Measurements from ENCODE around the gene PPIH. TPM values are rescaled to one million over a fixed set of nuclear protein-coding genes. Genes with fewer than 3 reads are reported as not detected.
A peak's percentile ranks its signal among the peaks of the same experiment; 100 is the strongest.

Gene PPIH
- total and polyA plus RNA-seq, 11 donors: 16.9 to 30.9 (median 19.4) TPM

DNA sequence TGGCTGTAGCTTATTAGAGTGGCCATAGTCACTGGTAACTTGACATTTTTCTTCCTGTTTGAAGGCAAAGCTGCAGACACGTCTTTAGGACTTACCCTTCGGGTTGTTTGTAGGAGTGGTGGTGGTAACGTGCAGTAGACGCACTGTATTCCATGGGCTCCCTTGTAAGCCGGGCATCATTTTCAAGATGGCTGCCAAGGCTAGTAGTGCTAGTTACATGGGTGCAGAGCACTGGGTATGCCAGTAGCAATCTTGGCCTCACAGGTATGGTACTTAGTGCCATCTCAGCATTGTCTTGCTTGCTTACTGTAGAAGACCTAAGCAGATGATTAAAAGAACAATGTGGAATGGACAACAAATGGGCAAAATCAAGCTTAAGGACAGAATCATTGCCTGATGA lies 25.9 kb downstream of the PPIH start:
- Histone ChIP-seq H3K4me3 (peak overlapping the region in 9 of 12 donors; percentile 64 to 98 (median 80)), H3K4me1 (peaks cover 22 to 76% (median 66%) of the 10 kb centered on the region in 12 donors), H3K27ac (peak overlapping the region in 1 of 12 donors; percentile 96), H3K27me3 (no peaks in the 10 kb centered on the region), H3K9me3 (no peaks in the 10 kb centered on the region), H3K36me3 (peaks cover 0 to 34% (median 3%) of the 10 kb centered on the region in 9 donors)
- 37 to 48% (median 43%) methylated on average over 5 of the region's 5 CpGs for WGBS, 4 donors
- intact Hi-C loops (cut with DNase I): loop anchor here in 8 of 10 donors (5.0 to 10.0 kb wide), 7 partner anchors 81 to 509 kb away; partner anchors contain the start of genes C1orf50 (in 6 of the 8), P3H1 (in 6 of the 8) and FOXJ3 (in 3 of the 8)
- TF ChIP-seq POLR2A (IDR thresholded peaks at IDR 0.05) (no peak), CTCF (IDR thresholded peaks at IDR 0.05) (no peak)
- no peak for DNase-seq
- ATAC-seq: no peak

GRCh38 chr1:42686418-42686817 lies 28.2 kb downstream of the PPIH start:
- ATAC-seq (no peak), DNase-seq (no peak)
- no peaks in the 10 kb centered on the region for H3K27me3 ChIP-seq
- H3K9me3 ChIP-seq: no peaks in the 10 kb centered on the region
- H3K27ac ChIP-seq: peak overlapping the region in 5 of 12 donors; percentile 1 to 22 (median 9)
- intact Hi-C loops (cut with DNase I): loop anchor here in 4 of 10 donors (10.0 kb wide), 5 partner anchors 78 to 512 kb away; partner anchors contain the start of genes C1orf50 (in 2 of the 4), P3H1 (in 2 of the 4) and FOXJ3 (in 1 of the 4)
- peaks cover 19 to 86% (median 79%) of the 10 kb centered on the region in 12 donors for H3K4me1 ChIP-seq
- TF ChIP-seq POLR2A (IDR thresholded peaks at IDR 0.05) (no peak), CTCF (IDR thresholded peaks at IDR 0.05) (no peak)
- 60 to 70% (median 66%) methylated on average over 4 of the region's 4 CpGs for WGBS, 4 donors
- H3K4me3 ChIP-seq: peak overlapping the region in 1 of 12 donors; percentile 1
- H3K36me3 ChIP-seq: peaks cover 0 to 34% (median 3%) of the 10 kb centered on the region in 9 donors

- Histone ChIP-seq H3K36me3 (peaks cover 0 to 36% (median 15%) of the 10 kb centered on the region in 9 donors), H3K4me1 (peaks cover 11 to 87% (median 77%) of the 10 kb centered on the region in 12 donors), H3K27me3 (no peaks in the 10 kb centered on the region), H3K27ac (no peak overlapping the region), H3K4me3 (no peak overlapping the region), H3K9me3 (no peaks in the 10 kb centered on the region)
- TF ChIP-seq CTCF (IDR thresholded peaks at IDR 0.05) (no peak), POLR2A (IDR thresholded peaks at IDR 0.05) (no peak)
- 79 to 85% (median 84%) methylated on average over 3 of the region's 3 CpGs for WGBS, 4 donors
- intact Hi-C loops (cut with DNase I): loop anchor here in 5 of 10 donors (2.0 to 10.0 kb wide), 6 partner anchors 21 to 515 kb away; partner anchors contain the start of genes C1orf50 (in 2 of the 5), P3H1 (in 2 of the 5) and FOXJ3 (in 1 of the 5)
- DNase-seq (no peak), ATAC-seq (no peak)
Measured at GRCh38 chr1:42689912-42690311, 31.7 kb downstream of the PPIH start.

DNA sequence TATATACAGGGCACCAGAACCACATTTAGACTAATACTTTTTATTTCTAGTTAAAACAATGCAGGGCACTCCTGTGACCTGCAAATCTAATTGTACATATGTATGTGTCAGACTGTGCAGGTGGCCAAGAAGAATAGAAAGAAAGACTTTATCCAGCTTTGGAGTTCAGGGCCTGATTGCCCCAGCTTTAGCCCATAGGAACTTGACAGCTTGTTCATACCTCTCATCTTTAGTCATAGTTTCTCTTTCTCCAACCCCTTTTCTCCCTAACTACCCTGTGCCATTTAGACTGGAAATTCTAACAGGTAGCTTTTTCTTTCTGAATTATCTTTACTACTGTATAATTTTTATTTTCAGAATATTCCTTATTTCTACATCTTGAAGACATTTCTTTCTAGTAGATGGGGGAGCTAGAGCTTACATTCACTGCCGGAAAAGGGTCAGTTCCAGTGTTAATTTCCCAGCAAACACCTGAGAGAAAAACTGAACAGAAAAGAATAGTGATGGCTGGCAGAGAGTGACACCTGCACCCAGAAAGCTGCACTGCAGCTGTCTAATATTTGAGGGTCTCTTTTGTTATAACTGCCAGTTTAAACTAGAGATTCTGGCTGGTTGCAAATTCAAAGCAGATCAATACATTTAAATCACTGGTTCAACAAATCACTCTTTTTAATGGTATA lies 32.4 kb downstream of the PPIH start:
- Histone ChIP-seq H3K9me3 (no peaks in the 10 kb centered on the region), H3K36me3 (peaks cover 0 to 43% (median 22%) of the 10 kb centered on the region in 9 donors), H3K27me3 (no peaks in the 10 kb centered on the region), H3K4me3 (no peak overlapping the region), H3K4me1 (peaks cover 8 to 80% (median 70%) of the 10 kb centered on the region in 12 donors), H3K27ac (no peak overlapping the region)
- DNase-seq (no peak), ATAC-seq (no peak)
- TF ChIP-seq POLR2A (IDR thresholded peaks at IDR 0.05) (no peak), CTCF (IDR thresholded peaks at IDR 0.05) (peak in 1 of 12 donors; percentile 16)
- intact Hi-C loops (cut with DNase I): no loop called here
- WGBS, 4 donors: 40 to 75% (median 73%) methylated on average over 1 of the region's 1 CpG
